Ovary (tissue), 3 donors: ENCODE measurements around the gene MAP3K1.

Experiments
- CTCF ChIP-seq, 3 donors: fragments of 450-650 bp in 2 of 3; fragments of 200-600 bp in 1 of 3; IDR thresholded peaks; one replicate each; pipeline versions ENCODE4 v1.5.1 to v1.8.0; 2016 to 2022; ENCODE audit warnings: antibody characterized with exemption in 3 of 3, mild to moderate bottlenecking in 1 of 3
- EP300 ChIP-seq: sonication (generic); formaldehyde crosslinking; IDR thresholded peaks from one replicate; pipeline ENCODE4 v1.6.1; 2017; ENCODE audit warnings: antibody characterized with exemption
- POLR2A ChIP-seq: fragments of 450-650 bp; IDR thresholded peaks from one replicate; pipeline ENCODE4 v1.6.1; 2017; ENCODE audit warnings: antibody characterized with exemption, mild to moderate bottlenecking, moderate library complexity
- donor health status: DM: no; HTN: no; CAD: no.

GRCh38 chr5:56798521-56798920 is 16.8 kb upstream of the MAP3K1 start:
- TF ChIP-seq POLR2A (no peak), CTCF (IDR thresholded peaks at IDR 0.05) (no peak), EP300 (no peak)
